Activated T-cell treated with anti-CD3 and anti-CD28 coated beads, Interleukin-2, amount 50 U/mL, for 72 hours (primary cell): ENCODE measurements around the gene CAPZA2. TPM values are rescaled to one million over a fixed set of nuclear protein-coding genes. Genes with fewer than 3 reads are reported as not detected.

Experiments used
- ATAC-seq, 2 donors: fragments of 150-1000 bp; cut with Tn5 transposase; replicated peaks in 1 of 2; 2 replicates each; pipeline ENCODE4 v1.10.0; 2021; ENCODE audit warnings: moderate library complexity in 2 of 2, mild to moderate bottlenecking in 1 of 2
- DNase-seq, 2 donors: peaks; one replicate each; pipeline ENCODE4 v3.0.0; 2021 to 2022; ENCODE audit warnings: mixed read lengths in 1 of 2
- H3K27ac Mint-ChIP-seq: one replicate; pipeline ENCODE4 v1.8.0; 2022; ENCODE audit warnings: mild to moderate bottlenecking, moderate library complexity, mixed read lengths
- H3K27me3 Mint-ChIP-seq: one replicate; pipeline ENCODE4 v1.8.0; 2022; ENCODE audit warnings: low read depth, mixed read lengths
- H3K36me3 Mint-ChIP-seq, 2 donors: one replicate each; pipeline ENCODE4 v1.8.0; 2022; ENCODE audit warnings: mixed read lengths in 2 of 2, mild to moderate bottlenecking in 1 of 2; ENCODE audit not compliant: insufficient read depth in 2 of 2
- H3K4me1 Mint-ChIP-seq: one replicate; pipeline ENCODE4 v1.8.0; 2022; ENCODE audit warnings: low read depth, mixed read lengths
- H3K4me3 Mint-ChIP-seq, 2 donors: one replicate each; pipeline ENCODE4 v1.8.0; 2022; ENCODE audit warnings: mild to moderate bottlenecking in 2 of 2, mixed read lengths in 2 of 2, moderate library complexity in 2 of 2
- H3K9me3 Mint-ChIP-seq, 2 donors: one replicate each; pipeline ENCODE4 v1.8.0; 2022; ENCODE audit warnings: mixed read lengths in 2 of 2
- total RNA-seq, 2 donors: library from RNA; stranded (reverse); gene quantifications; one replicate each; pipeline ENCODE4 v1.2.3, GENCODE V29; 2022

CAPZA2 gene
- total RNA-seq, 2 donors from 2014 or later = 128 to 144 TPM

DNA sequence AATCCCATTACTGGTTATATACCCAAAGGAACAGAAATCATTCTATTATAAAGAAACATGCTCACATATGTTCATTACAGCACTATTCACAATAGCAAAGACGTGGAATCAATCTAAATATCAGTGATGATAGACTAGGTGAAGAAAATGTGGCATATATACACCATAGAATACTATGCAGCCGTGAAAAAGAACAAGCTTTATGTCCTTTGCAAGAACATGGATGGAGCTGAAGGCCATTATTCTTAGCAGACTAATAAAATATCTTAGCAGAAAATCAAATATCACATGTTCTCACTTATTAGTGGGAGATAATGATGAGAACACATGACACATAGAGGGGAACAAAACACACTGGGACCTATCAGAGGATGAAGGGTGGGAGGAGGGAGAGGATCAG is 38.8 kb downstream of the CAPZA2 start:
- peaks cover under 1% of the 10 kb centered on the region for H3K4me1 Mint-ChIP-seq
- ATAC-seq = no peak
- peaks cover 8 to 33% of the 10 kb centered on the region in 2 donors for H3K36me3 Mint-ChIP-seq
- DNase-seq = no peak
- H3K4me3 Mint-ChIP-seq = no peak overlapping the region
- peak overlapping the region; percentile 70 for H3K27ac Mint-ChIP-seq
- H3K27me3 Mint-ChIP-seq = no peaks in the 10 kb centered on the region
- H3K9me3 Mint-ChIP-seq = no peaks in the 10 kb centered on the region

DNA sequence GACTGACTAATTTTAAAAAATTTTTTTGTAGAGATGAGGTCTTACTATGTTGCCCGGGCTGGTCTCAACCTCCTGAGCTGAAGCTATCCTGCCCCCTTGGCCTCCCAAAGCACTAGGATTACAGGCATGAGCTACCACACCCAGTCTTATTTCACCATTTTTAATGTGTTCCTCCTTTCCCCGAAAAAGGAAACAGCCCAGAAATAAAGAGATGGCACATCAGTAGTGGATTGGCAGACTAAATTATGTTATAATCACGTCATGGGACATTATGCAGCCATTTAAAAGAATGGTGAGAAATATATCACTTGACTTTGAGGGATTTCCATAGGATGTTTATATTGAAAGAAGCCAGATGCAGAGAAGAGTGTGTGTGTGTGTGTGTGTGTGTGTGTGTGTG is 40.5 kb downstream of the CAPZA2 start:
- Mint-ChIP-seq H3K4me1 (no peaks in the 10 kb centered on the region), H3K36me3 (peaks cover 8 to 31% of the 10 kb centered on the region in 2 donors), H3K4me3 (no peak overlapping the region), H3K9me3 (no peaks in the 10 kb centered on the region), H3K27ac (no peak overlapping the region), H3K27me3 (no peaks in the 10 kb centered on the region)
- DNase-seq (no peak), ATAC-seq (no peak)

DNA sequence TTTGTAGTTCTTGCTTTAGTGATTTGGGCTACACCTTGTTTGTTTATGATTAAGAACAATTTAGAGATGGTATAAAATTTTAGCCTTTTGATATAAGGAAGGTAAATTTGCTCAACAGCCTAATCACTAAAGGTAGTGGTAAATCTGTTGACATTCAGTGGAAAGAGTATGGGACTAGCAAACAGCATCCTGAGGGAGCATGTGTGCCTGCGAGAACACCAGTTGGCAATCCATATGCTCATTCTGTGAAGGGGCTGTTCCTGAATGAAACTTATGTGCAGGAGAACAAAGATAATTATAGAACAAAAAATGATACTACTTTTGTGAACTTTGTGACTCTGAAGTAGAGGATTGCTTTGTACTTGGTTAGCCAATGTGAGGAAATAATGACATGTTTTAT is 44.0 kb downstream of the CAPZA2 start:
- Mint-ChIP-seq H3K27ac (no peak overlapping the region), H3K4me3 (no peak overlapping the region), H3K27me3 (no peaks in the 10 kb centered on the region), H3K36me3 (peaks cover 2 to 24% of the 10 kb centered on the region in 2 donors), H3K9me3 (no peaks in the 10 kb centered on the region), H3K4me1 (no peaks in the 10 kb centered on the region)
- no peak for DNase-seq
- ATAC-seq = no peak

DNA sequence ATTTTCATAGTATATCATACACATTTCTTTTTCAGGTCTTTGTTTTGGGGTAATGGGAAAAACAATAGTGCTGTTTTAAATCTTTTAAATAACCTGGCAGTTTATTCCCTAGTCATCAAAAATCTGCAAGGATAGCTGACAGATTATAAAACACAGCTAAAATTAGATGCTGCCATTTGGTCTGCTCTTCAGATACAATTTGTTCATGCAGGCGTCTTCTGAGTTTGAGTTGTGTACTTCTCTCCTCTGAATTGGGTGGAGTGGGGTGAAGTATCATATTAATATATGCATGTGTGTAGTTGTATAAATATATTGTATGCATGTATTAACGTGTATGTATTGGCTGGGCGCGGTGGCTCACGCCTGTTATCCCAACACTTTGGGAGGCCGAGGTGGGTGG is 48.0 kb downstream of the CAPZA2 start:
- peaks cover 2 to 29% of the 10 kb centered on the region in 2 donors for H3K36me3 Mint-ChIP-seq
- no peak overlapping the region for H3K27ac Mint-ChIP-seq
- no peak for ATAC-seq
- no peaks in the 10 kb centered on the region for H3K27me3 Mint-ChIP-seq
- no peaks in the 10 kb centered on the region for H3K4me1 Mint-ChIP-seq
- H3K9me3 Mint-ChIP-seq = no peaks in the 10 kb centered on the region
- H3K4me3 Mint-ChIP-seq = no peak overlapping the region
- DNase-seq = no peak

DNA sequence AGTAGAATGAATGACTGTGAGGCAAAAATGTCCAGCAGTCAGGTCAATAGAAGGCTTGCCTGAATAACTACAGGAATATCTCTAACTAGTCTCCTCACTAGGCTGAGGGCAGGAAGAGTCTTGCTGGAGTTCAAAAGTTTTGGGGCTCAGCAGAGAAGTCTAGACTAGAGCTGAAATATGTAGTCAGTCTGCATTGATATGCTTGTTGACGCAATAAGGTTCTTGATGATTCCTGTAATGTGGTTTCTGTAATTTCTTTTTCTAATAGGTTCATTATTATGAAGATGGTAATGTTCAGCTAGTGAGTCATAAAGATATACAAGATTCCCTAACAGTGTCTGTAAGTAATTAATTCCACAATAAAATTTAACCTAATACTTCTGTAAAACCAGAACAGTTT is 49.4 kb downstream of the CAPZA2 start:
- DNase-seq (no peak), ATAC-seq (no peak)
- H3K27ac Mint-ChIP-seq = no peak overlapping the region
- peaks cover 5 to 27% of the 10 kb centered on the region in 2 donors for H3K36me3 Mint-ChIP-seq
- H3K4me1 Mint-ChIP-seq = no peaks in the 10 kb centered on the region
- no peak overlapping the region for H3K4me3 Mint-ChIP-seq
- no peaks in the 10 kb centered on the region for H3K27me3 Mint-ChIP-seq
- H3K9me3 Mint-ChIP-seq = no peaks in the 10 kb centered on the region

- H3K27me3 Mint-ChIP-seq = no peaks in the 10 kb centered on the region
Measured at GRCh38 chr7:116912269-116912909, 50.0 kb downstream of the CAPZA2 start.

DNA sequence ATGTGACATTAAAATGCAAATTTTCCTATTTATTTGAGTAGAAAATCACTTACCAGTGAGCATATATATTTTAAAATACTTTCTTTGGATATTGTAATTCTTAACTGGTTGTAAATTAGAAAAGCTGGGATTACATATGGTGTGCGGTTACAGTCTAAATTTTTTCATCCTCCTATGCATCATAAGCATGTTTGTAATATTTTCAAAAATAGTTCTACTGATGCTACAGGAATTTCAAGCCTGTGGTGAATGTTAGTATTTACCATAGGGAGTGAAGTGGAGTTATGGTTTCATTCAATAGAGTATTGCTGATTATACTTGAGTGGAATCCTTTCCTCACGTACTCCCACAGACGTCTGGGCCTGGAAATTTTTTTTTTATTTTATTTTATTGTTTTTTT is 56.3 kb downstream of the CAPZA2 start:
- no peak overlapping the region for H3K27ac Mint-ChIP-seq
- ATAC-seq = no peak
- H3K27me3 Mint-ChIP-seq = no peaks in the 10 kb centered on the region
- no peaks in the 10 kb centered on the region for H3K9me3 Mint-ChIP-seq
- DNase-seq = no peak
- H3K4me3 Mint-ChIP-seq = no peak overlapping the region
- H3K36me3 Mint-ChIP-seq = peaks cover 4 to 19% of the 10 kb centered on the region in 2 donors
- H3K4me1 Mint-ChIP-seq = no peaks in the 10 kb centered on the region

More at GRCh38 chr7:116912269-116912909, 50.0 kb downstream of the CAPZA2 start:
- Mint-ChIP-seq H3K4me3 (no peak overlapping the region), H3K36me3 (peaks cover 5 to 29% of the 10 kb centered on the region in 2 donors), H3K9me3 (no peaks in the 10 kb centered on the region), H3K4me1 (no peaks in the 10 kb centered on the region), H3K27ac (no peak overlapping the region)
- DNase-seq (no peak), ATAC-seq (no peak)

DNA sequence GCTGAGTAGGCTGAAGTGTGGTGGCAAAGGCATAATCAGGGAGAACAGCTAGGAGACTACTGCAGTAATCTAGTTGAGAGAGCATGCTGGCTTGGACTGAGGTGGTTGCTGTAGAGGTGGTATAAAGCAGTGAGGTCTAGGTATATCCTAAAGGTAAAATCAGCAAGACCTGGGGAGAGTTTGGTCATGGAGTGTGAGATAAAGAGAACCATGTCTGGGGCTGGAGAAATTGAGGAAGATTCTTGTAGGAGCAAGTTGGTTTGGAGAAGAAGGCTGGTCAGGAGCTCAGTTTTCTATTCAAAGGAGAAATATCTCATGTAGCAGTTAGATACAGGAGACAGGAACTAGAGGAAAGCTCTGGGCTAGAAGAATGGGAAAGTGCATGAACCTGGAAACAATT is 58.0 kb downstream of the CAPZA2 start:
- Mint-ChIP-seq H3K4me1 (no peaks in the 10 kb centered on the region), H3K27me3 (no peaks in the 10 kb centered on the region), H3K27ac (no peak overlapping the region), H3K9me3 (no peaks in the 10 kb centered on the region), H3K4me3 (no peak overlapping the region), H3K36me3 (peaks cover 4 to 13% of the 10 kb centered on the region in 2 donors)
- ATAC-seq (no peak), DNase-seq (no peak)

DNA sequence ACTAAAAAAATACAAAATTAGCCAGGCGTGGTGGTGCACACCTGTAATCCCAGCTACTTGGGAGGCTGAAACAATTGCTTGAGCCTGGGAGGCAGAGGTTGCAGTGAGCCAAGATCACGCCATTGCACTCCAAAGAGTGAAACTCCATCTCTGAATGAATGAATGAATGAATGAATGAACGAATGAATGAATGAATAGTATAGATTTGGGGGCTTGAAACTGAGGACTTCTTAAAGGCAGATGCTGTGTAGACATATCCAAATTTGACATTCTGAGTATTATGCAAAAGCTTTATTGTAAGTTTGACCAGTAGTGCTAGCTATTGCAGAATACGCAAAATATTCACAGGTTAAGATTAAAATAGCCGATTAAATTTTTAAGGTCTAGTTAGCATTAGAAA is 60.2 kb downstream of the CAPZA2 start:
- no peaks in the 10 kb centered on the region for H3K27me3 Mint-ChIP-seq
- ATAC-seq (no peak), DNase-seq (no peak)
- H3K36me3 Mint-ChIP-seq = peaks cover 1 to 5% of the 10 kb centered on the region in 2 donors
- no peak overlapping the region for H3K27ac Mint-ChIP-seq
- H3K4me1 Mint-ChIP-seq = no peaks in the 10 kb centered on the region
- no peak overlapping the region for H3K4me3 Mint-ChIP-seq
- H3K9me3 Mint-ChIP-seq = no peaks in the 10 kb centered on the region

GRCh38 chr7:116924741-116925140 is 62.4 kb downstream of the CAPZA2 start:
- no peak for DNase-seq
- Mint-ChIP-seq H3K36me3 (no peaks in the 10 kb centered on the region), H3K27ac (no peak overlapping the region), H3K4me1 (no peaks in the 10 kb centered on the region), H3K4me3 (no peak overlapping the region), H3K9me3 (no peaks in the 10 kb centered on the region), H3K27me3 (peaks cover 7% of the 10 kb centered on the region)
- ATAC-seq = no peak

DNA sequence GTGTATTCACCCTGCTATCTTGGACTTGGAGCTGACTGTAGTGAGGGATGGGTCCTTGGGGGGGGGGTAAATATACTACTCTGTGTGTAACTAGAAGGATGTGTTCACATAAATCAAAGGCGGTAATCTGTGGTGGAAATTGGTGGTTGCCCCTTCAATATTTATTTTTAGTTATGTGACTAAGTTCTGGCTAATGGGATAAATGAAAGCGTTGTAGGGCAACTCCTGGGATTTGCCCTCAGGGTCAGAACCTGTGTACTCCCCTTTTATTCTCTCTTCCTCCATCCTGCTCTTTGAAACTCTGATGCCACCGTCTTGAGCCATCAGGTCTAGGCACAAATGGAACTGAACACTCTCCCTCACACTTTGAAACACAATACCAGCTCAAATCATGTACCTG is 66.6 kb downstream of the CAPZA2 start:
- no peaks in the 10 kb centered on the region for H3K9me3 Mint-ChIP-seq
- peaks cover 8% of the 10 kb centered on the region for H3K4me1 Mint-ChIP-seq
- no peaks in the 10 kb centered on the region for H3K36me3 Mint-ChIP-seq
- H3K4me3 Mint-ChIP-seq = no peak overlapping the region
- ATAC-seq = no peak
- no peak for DNase-seq
- peaks cover 22% of the 10 kb centered on the region for H3K27me3 Mint-ChIP-seq
- H3K27ac Mint-ChIP-seq = no peak overlapping the region

DNA sequence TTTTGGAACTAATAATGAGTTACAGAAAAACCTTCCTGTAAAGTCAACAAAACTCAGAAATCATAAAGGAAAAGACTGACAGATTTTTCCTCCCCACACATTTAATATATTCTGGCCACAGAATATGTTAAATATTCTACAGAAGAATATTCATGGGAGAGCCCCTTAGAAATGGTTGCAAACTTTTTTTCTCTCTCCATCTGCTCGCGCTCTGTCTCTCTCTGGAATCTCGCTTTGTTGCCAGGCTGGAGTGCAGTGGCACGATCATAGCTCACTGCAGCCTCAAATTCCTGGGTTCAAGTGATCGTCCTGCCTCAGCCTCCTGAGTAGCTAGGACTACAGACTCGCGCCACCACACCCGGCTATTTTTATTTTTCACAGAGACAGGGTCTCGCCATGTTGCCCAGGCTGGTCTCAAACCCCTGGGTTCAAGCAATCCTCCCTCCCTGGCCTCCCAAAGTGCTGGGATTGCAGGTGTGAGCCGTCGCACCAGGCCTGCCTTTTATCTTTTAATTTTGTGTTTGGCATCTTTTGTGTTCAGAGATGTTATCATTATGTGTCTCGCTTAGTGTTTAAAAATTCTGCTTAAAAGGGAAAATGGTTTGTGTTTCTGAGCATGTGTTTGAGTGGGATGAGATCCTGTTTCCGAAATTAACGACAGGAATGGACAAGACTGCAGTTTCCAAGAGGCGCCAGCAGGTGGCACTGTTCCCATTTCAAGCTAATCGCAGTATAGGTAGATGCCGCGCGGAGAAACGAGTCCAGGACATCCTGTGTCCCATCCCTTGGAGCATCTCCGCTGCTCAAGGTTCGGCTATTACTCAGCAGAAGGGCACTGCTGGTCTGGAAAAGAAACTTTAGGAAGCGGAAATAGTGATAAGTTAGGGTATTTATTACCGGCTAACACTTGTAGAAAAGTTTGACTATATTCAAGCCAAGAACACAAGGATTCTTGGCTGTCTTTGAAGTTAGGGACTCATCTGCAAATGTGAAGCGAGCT is 67.8 kb downstream of the CAPZA2 start:
- peak; percentile 84 to 89 for ATAC-seq
- no peak overlapping the region for H3K27ac Mint-ChIP-seq
- H3K27me3 Mint-ChIP-seq = peaks cover 22% of the 10 kb centered on the region
- H3K9me3 Mint-ChIP-seq = no peaks in the 10 kb centered on the region
- no peaks in the 10 kb centered on the region for H3K36me3 Mint-ChIP-seq
- peaks cover 8% of the 10 kb centered on the region for H3K4me1 Mint-ChIP-seq
- peak; percentile 69 to 75 for DNase-seq
- H3K4me3 Mint-ChIP-seq = no peak overlapping the region

- H3K4me3 Mint-ChIP-seq = no peak overlapping the region
- H3K4me1 Mint-ChIP-seq = peaks cover 8% of the 10 kb centered on the region
- H3K27me3 Mint-ChIP-seq = peaks cover 34% of the 10 kb centered on the region
- no peak overlapping the region for H3K27ac Mint-ChIP-seq
- ATAC-seq = no peak
- H3K36me3 Mint-ChIP-seq = no peaks in the 10 kb centered on the region
- DNase-seq = no peak
- no peaks in the 10 kb centered on the region for H3K9me3 Mint-ChIP-seq
Measured at GRCh38 chr7:116932566-116932965, 70.2 kb downstream of the CAPZA2 start.
